Hepatocyte (in vitro differentiated cells): ENCODE data around the gene LRRC57.

Experiments used
- CTCF ChIP-seq: fragments of 200-600 bp; sonication (generic); IDR thresholded peaks from 2 replicates; pipeline ENCODE4 v1.5.1; 2016; ENCODE audit warnings: antibody characterized with exemption, mild to moderate bottlenecking; ENCODE audit not compliant: poor library complexity
- EZH2phosphoT487 ChIP-seq: fragments of 200-600 bp; sonication (generic); IDR thresholded peaks from one replicate; pipeline ENCODE4 v1.6.1; 2018; ENCODE audit warnings: antibody characterized with exemption, mild to moderate bottlenecking, low read depth, moderate library complexity; ENCODE audit not compliant: unreplicated experiment, severe bottlenecking

GRCh38 chr15:42504631-42505030 is 44.0 kb downstream of the LRRC57 start:
- TF ChIP-seq CTCF: no peak
- TF ChIP-seq EZH2phosphoT487: no peak
